Measurements from ENCODE around the gene HECW1. TPM values are rescaled to one million over a fixed set of nuclear protein-coding genes. Genes with fewer than 3 reads are reported as not detected.
A peak's percentile ranks its signal among the peaks of the same experiment; 100 is the strongest.

Gene HECW1
- total and polyA plus RNA-seq, 12 donors: 0.07 to 0.23 TPM; not detected in 10

GRCh38 chr7:43372676-43373355 lies 260.4 kb downstream of the HECW1 start:
- intact Hi-C loops (cut with DNase I): no loop called here
- H3K4me3 ChIP-seq: no peak overlapping the region
- no peaks in the 10 kb centered on the region for H3K36me3 ChIP-seq
- ATAC-seq: no peak
- no peak overlapping the region for H3K27ac ChIP-seq
- no peak for DNase-seq
- no peaks in the 10 kb centered on the region for H3K4me1 ChIP-seq
- H3K27me3 ChIP-seq: peaks cover 0 to 13% (median 0%) of the 10 kb centered on the region in 7 donors
- WGBS, 2 donors: 27% methylated on average over 6 of the region's 6 CpGs
- TF ChIP-seq CTCF (IDR thresholded peaks at IDR 0.05): no peak
- no peaks in the 10 kb centered on the region for H3K9me3 ChIP-seq

- Histone ChIP-seq H3K27ac (no peak overlapping the region), H3K27me3 (peaks cover 0 to 13% (median 3%) of the 10 kb centered on the region in 7 donors), H3K36me3 (no peaks in the 10 kb centered on the region), H3K9me3 (peaks cover 0 to 5% (median 0%) of the 10 kb centered on the region in 11 donors), H3K4me1 (no peaks in the 10 kb centered on the region), H3K4me3 (no peak overlapping the region)
- DNase-seq (no peak), ATAC-seq (no peak)
- WGBS, 2 donors: 64 to 71% methylated on average over 4 of the region's 4 CpGs
- no peak for TF ChIP-seq CTCF (IDR thresholded peaks at IDR 0.05)
- intact Hi-C loops (cut with DNase I): no loop called here
Observed at GRCh38 chr7:43377196-43377960, 264.9 kb downstream of the HECW1 start.

- DNase-seq: no peak
- Histone ChIP-seq H3K4me1 (no peaks in the 10 kb centered on the region), H3K9me3 (peaks cover 0 to 5% (median 0%) of the 10 kb centered on the region in 11 donors), H3K27ac (no peak overlapping the region), H3K36me3 (no peaks in the 10 kb centered on the region), H3K4me3 (no peak overlapping the region), H3K27me3 (peaks cover 0 to 7% (median 0%) of the 10 kb centered on the region in 7 donors)
- TF ChIP-seq CTCF (IDR thresholded peaks at IDR 0.05): no peak
- 74 to 82% methylated on average over 2 of the region's 2 CpGs for WGBS, 2 donors
- no peak for ATAC-seq
- intact Hi-C loops (cut with DNase I): no loop called here
Observed at GRCh38 chr7:43379210-43379609, 266.8 kb downstream of the HECW1 start.

GRCh38 chr7:43384616-43385308 lies 272.3 kb downstream of the HECW1 start:
- Histone ChIP-seq H3K4me1 (no peaks in the 10 kb centered on the region), H3K27me3 (peaks cover 0 to 6% (median 0%) of the 10 kb centered on the region in 7 donors), H3K27ac (no peak overlapping the region), H3K4me3 (no peak overlapping the region), H3K36me3 (no peaks in the 10 kb centered on the region), H3K9me3 (peaks cover 0 to 5% (median 0%) of the 10 kb centered on the region in 11 donors)
- 57 to 58% methylated on average over 8 of the region's 8 CpGs for WGBS, 2 donors
- ATAC-seq: peak in 2 of 8 donors; percentile 57 to 59
- DNase-seq: peak in 1 of 2 donors; percentile 5
- intact Hi-C loops (cut with DNase I): no loop called here
- no peak for TF ChIP-seq CTCF (IDR thresholded peaks at IDR 0.05)
